H1 (cell line): Measurements from ENCODE around the gene OR6C3. TPM values are rescaled to one million over a fixed set of nuclear protein-coding genes. Genes with fewer than 3 reads are reported as not detected.
"Not testable (repeated sequence)": the region's sequence is repeated elsewhere in the genome, so short reads cannot be mapped to it uniquely, and the experiment has no call there.

ENCODE experiments used
- CTCF ChIA-PET: fragments of 300-600 bp; sonication (Branson Sonifier 250); formaldehyde crosslinking; loops from one replicate; lab custom pipeline; 2021; ENCODE audit not compliant: partially characterized antibody; lab: Charles Lee
- POLR2A ChIA-PET: fragments of 300-600 bp; sonication (Branson Sonifier 250); formaldehyde crosslinking; loops from one replicate; lab custom pipeline; 2021; ENCODE audit warnings: inconsistent platforms; ENCODE audit not compliant: partially characterized antibody; lab: Charles Lee
- DNase-seq, 2 experiments: peaks; one replicate each; pipeline versions ENCODE4 v3.0.0 to v3.0.0-alpha.2; 2010 to 2022; ENCODE audit warnings: low spot score in 2 of 2, low read depth in 1 of 2, mixed read lengths in 1 of 2
- FAIRE-seq: peaks from 2 replicates; lab custom pipeline; 2011; peaks lifted over from hg19 to GRCh38; lab: Jason Lieb, UNC
- H2AFZ ChIP-seq: 2 replicates; pipeline ENCODE4 v1.8.1; 2012; ENCODE audit warnings: low read length, inconsistent platforms
- H2AK5ac ChIP-seq: 2 replicates; pipeline ENCODE4 v1.6.1; 2013; ENCODE audit warnings: low read depth, low read length
- H2BK120ac ChIP-seq: replicated peaks from 2 replicates; pipeline ENCODE3; 2013; ENCODE audit warnings: low read depth, low read length, inconsistent platforms
- H2BK12ac ChIP-seq: 2 replicates; pipeline ENCODE4 v1.6.1; 2013; ENCODE audit warnings: low read depth, low read length
- H2BK15ac ChIP-seq: 2 replicates; pipeline ENCODE4 v1.6.1; 2013; ENCODE audit warnings: low read length
- H2BK20ac ChIP-seq: 2 replicates; pipeline ENCODE4 v1.6.1; 2013; ENCODE audit warnings: low read length
- H2BK5ac ChIP-seq: 2 replicates; pipeline ENCODE4 v1.6.1; 2013; ENCODE audit warnings: low read depth, low read length
- H3K14ac ChIP-seq: 2 replicates; pipeline ENCODE4 v1.6.1; 2013; ENCODE audit warnings: inconsistent platforms; ENCODE audit not compliant: insufficient read length
- H3K18ac ChIP-seq: 2 replicates; pipeline ENCODE4 v1.6.1; 2013; ENCODE audit warnings: low read length; ENCODE audit errors: extremely low read depth
- H3K23ac ChIP-seq: 2 replicates; pipeline ENCODE4 v1.6.1; 2013; ENCODE audit warnings: inconsistent platforms; ENCODE audit not compliant: insufficient read length
- H3K23me2 ChIP-seq: 2 replicates; pipeline ENCODE4 v1.6.1; 2013; ENCODE audit warnings: low read depth, low read length
- H3K27ac ChIP-seq: 2 replicates; pipeline ENCODE4 v1.6.1; 2011; ENCODE audit warnings: low read depth, low read length, inconsistent platforms
- H3K27me3 ChIP-seq, 4 experiments: replicated peaks in 1 of 4; 1 replicate in 1 of 4; 2 replicates in 3 of 4; pipeline versions ENCODE4 v1.6.1 to v1.8.1; 2011 to 2013; ENCODE audit warnings: low read length in 3 of 4, mild to moderate bottlenecking in 3 of 4, inconsistent platforms in 2 of 4, mixed read lengths in 2 of 4, moderate library complexity in 1 of 4; ENCODE audit not compliant: control insufficient read depth in 3 of 4, insufficient read depth in 3 of 4; ENCODE audit errors: extremely low read depth in 1 of 4
- H3K36me3 ChIP-seq, 4 experiments: 2 replicates each; pipeline versions ENCODE4 v1.6.1 to v1.8.1; 2011 to 2013; ENCODE audit warnings: mild to moderate bottlenecking in 4 of 4, low read length in 3 of 4, moderate library complexity in 2 of 4, control low read depth in 1 of 4, inconsistent platforms in 1 of 4; ENCODE audit not compliant: insufficient read depth in 4 of 4, control insufficient read depth in 2 of 4
- H3K4ac ChIP-seq: replicated peaks from 2 replicates; pipeline ENCODE3; 2013; ENCODE audit warnings: low read length, low read depth, mixed read lengths, inconsistent platforms; ENCODE audit not compliant: insufficient read length
- H3K4me1 ChIP-seq, 4 experiments: replicated peaks in 1 of 4; 1 replicate in 1 of 4; 2 replicates in 3 of 4; pipeline versions ENCODE4 v1.6.1 to v1.8.1; 2011 to 2013; ENCODE audit warnings: low read length in 3 of 4, inconsistent platforms in 2 of 4, mixed read lengths in 1 of 4; ENCODE audit not compliant: insufficient read depth in 4 of 4, control insufficient read depth in 3 of 4
- H3K4me2 ChIP-seq, 2 experiments: 2 replicates each; pipeline versions ENCODE4 v1.6.1 to v1.8.1; 2011 to 2013; ENCODE audit warnings: low read depth in 2 of 2, low read length in 2 of 2, control low read depth in 1 of 2, inconsistent platforms in 1 of 2, mild to moderate bottlenecking in 1 of 2; ENCODE audit not compliant: insufficient read depth in 1 of 2
- H3K4me3 ChIP-seq, 4 experiments: fragments of 200-600, 300-600 bp in 1 of 4; sonication (generic), shearing (Covaris generic), sonication (Bioruptor Twin) in 1 of 4; 2 replicates each; pipeline versions ENCODE4 v1.5.1 to v1.8.1; 2011 to 2016; ENCODE audit warnings: low read length in 4 of 4, low read depth in 3 of 4, control low read depth in 2 of 4, inconsistent platforms in 2 of 4, mild to moderate bottlenecking in 2 of 4, mixed read lengths in 1 of 4, moderate library complexity in 1 of 4; ENCODE audit not compliant: insufficient read depth in 2 of 4; ENCODE audit errors: extremely low read depth in 1 of 4
- H3K56ac ChIP-seq: replicated peaks from 2 replicates; pipeline ENCODE3; 2013; ENCODE audit warnings: low read depth, mild to moderate bottlenecking, mixed read lengths, low read length, inconsistent platforms; ENCODE audit not compliant: insufficient read length
- H3K79me1 ChIP-seq: 2 replicates; pipeline ENCODE4 v1.6.1; 2013; ENCODE audit warnings: low read depth, low read length, control low read depth
- H3K79me2 ChIP-seq, 2 experiments: 2 replicates each; pipeline versions ENCODE4 v1.6.1 to v1.8.1; 2012 to 2013; ENCODE audit warnings: low read length in 2 of 2, mild to moderate bottlenecking in 2 of 2, inconsistent platforms in 1 of 2; ENCODE audit not compliant: insufficient read depth in 2 of 2, control insufficient read depth in 1 of 2
- H3K9ac ChIP-seq, 4 experiments: replicated peaks in 1 of 4; 1 replicate in 1 of 4; 2 replicates in 3 of 4; pipeline versions ENCODE4 v1.6.1 to v1.8.1; 2011 to 2013; ENCODE audit warnings: low read depth in 3 of 4, low read length in 3 of 4, control low read depth in 2 of 4, mild to moderate bottlenecking in 2 of 4, moderate library complexity in 2 of 4, inconsistent platforms in 1 of 4; ENCODE audit errors: extremely low read depth in 1 of 4
- H3K9me3 ChIP-seq, 2 experiments: 2 replicates each; pipeline versions ENCODE4 v1.6.1 to v1.8.1; 2012 to 2013; ENCODE audit warnings: mild to moderate bottlenecking in 2 of 2, moderate library complexity in 2 of 2, control low read depth in 1 of 2, inconsistent platforms in 1 of 2, low read depth in 1 of 2, low read length in 1 of 2, mixed read lengths in 1 of 2; ENCODE audit not compliant: insufficient read depth in 2 of 2
- H4K20me1 ChIP-seq, 2 experiments: replicated peaks in 1 of 2; 2 replicates each; pipeline versions ENCODE3 to v1.8.1; 2011 to 2013; ENCODE audit warnings: inconsistent platforms in 2 of 2, low read length in 2 of 2, mild to moderate bottlenecking in 1 of 2; ENCODE audit not compliant: insufficient read depth in 2 of 2, control insufficient read depth in 1 of 2
- H4K5ac ChIP-seq: 2 replicates; pipeline ENCODE4 v1.6.1; 2013; ENCODE audit warnings: low read length, low read depth, mixed read lengths, inconsistent platforms; ENCODE audit not compliant: insufficient read length
- H4K8ac ChIP-seq: 2 replicates; pipeline ENCODE4 v1.8.0; 2013; ENCODE audit warnings: mild to moderate bottlenecking, moderate library complexity, low read length, inconsistent platforms; ENCODE audit not compliant: insufficient read depth; ENCODE audit errors: extremely low read depth
- H4K91ac ChIP-seq: replicated peaks from 2 replicates; pipeline ENCODE3; 2013; ENCODE audit warnings: low read length, mixed read lengths, inconsistent platforms; ENCODE audit not compliant: insufficient read length
- YY1 ChIP-seq: IDR thresholded peaks from 2 replicates; pipeline ENCODE4 v1.6.1; 2011; ENCODE audit warnings: low read depth, mild to moderate bottlenecking, low read length
- WGBS, 2 experiments: shearing (Covaris generic) in 1 of 2; methylation state at CpG; one replicate each; pipeline versions ENCODE4 v1.1.6 to v1.1.7; 2013 to 2015; ENCODE audit warnings: low lambda C conversion rate in 2 of 2, mixed read lengths in 2 of 2, inconsistent platforms in 1 of 2, low coverage in 1 of 2, missing lambda C conversion rate in 1 of 2; ENCODE audit not compliant: insufficient replicate concordance in 2 of 2, insufficient coverage in 1 of 2, insufficient read length in 1 of 2; ENCODE audit errors: extremely low coverage in 1 of 2, missing lambda C conversion rate in 1 of 2; 5-methylcytosine and 5-hydroxymethylcytosine counted together
- polyA plus RNA-seq, 7 experiments: library from polyadenylated mRNA; depleted of rRNA in 3 of 7; stranded (reverse) in 5 of 7; unstranded in 2 of 7; fragments of >200 nt in 5 of 7; fragments of 200-250 nt in 2 of 7; gene quantifications; 1 replicate in 5 of 7; 2 replicates in 1 of 7; 4 replicates in 1 of 7; pipeline versions ENCODE4 v1.2.1 to v1.2.3, GENCODE V29; 2011 to 2013; ENCODE audit warnings: missing spikeins in 2 of 7, mixed read lengths in 2 of 7
- total RNA-seq: library from RNA; stranded (reverse); fragmentation: NEBNext Ultra II Directional; extraction: Animal tissue kit (Norgen Biotek cat#: 25700); gene quantifications from 2 replicates; pipeline ENCODE4 v1.2.1, GENCODE V29; 2021

Gene OR6C3
- total and polyA plus RNA-seq, 2 of the 8 experiments (the other 6 are each of a cell fraction or from before 2014, with no cell fraction given) = not detected

DNA sequence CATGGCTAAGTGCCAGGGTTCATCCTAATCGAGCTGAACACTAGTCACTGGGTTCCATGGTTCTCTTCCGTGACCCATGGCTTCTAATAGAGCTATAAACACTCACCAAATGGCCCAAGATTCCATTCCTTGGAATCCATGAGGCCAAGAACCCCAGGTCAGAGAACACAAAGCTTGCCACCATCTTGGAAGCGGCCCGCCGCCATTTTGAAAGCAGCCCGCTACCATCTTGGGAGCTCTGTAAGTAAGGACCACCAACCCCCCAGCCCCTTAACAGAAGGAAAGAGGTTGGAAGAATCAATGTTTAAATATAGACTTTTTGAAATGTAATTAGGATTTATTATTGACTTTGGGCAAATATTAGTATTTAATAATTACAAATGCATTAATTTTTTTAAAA is 4.7 kb upstream of the OR6C3 start:
- H2BK120ac ChIP-seq, FAIRE-seq, H3K56ac ChIP-seq, H3K9ac ChIP-seq, H2BK15ac ChIP-seq, H2AFZ ChIP-seq, H3K27ac ChIP-seq, H2BK20ac ChIP-seq, H3K4ac ChIP-seq, H3K27me3 ChIP-seq: not testable (repeated sequence)
- peak; percentile 71 for TF ChIP-seq YY1
- TF ChIP-seq, all 59 proteins: peak for 1; not testable (repeated sequence) for 58
- H4K5ac ChIP-seq, H3K9me3 ChIP-seq, H2BK12ac ChIP-seq, H3K4me1 ChIP-seq, H3K18ac ChIP-seq, DNase-seq, H3K4me2 ChIP-seq, H3K4me3 ChIP-seq, H3K23ac ChIP-seq, H3K23me2 ChIP-seq, H3K79me2 ChIP-seq, H4K91ac ChIP-seq, H3K79me1 ChIP-seq, H2BK5ac ChIP-seq, POLR2A ChIA-PET, H2AK5ac ChIP-seq, H3K36me3 ChIP-seq, H4K20me1 ChIP-seq, H4K8ac ChIP-seq, H3K14ac ChIP-seq: not testable (repeated sequence)
- 99% methylated on average over 6 of the region's 6 CpGs; no CpG with 5 or more reads in 1 of the 2 experiments for WGBS, 2 experiments
- CTCF ChIA-PET = interaction anchor here (0.7 kb wide), 1 partner anchor 83 kb away, joined by 3 read pairs; no protein-coding TSS in a partner anchor
